NCI-H1105 (cell line): ENCODE results near the gene NKRF.
A peak's percentile ranks its signal among the peaks of the same experiment; 100 is the strongest.
"Not testable (repeated sequence)": the region's sequence is repeated elsewhere in the genome, so short reads cannot be mapped to it uniquely, and the experiment has no call there.

Experiments
- DNase-seq: peaks from one replicate; lab custom pipeline; 2025; lab: John Stamatoyannopoulos, UW

Gene NKRF

DNA sequence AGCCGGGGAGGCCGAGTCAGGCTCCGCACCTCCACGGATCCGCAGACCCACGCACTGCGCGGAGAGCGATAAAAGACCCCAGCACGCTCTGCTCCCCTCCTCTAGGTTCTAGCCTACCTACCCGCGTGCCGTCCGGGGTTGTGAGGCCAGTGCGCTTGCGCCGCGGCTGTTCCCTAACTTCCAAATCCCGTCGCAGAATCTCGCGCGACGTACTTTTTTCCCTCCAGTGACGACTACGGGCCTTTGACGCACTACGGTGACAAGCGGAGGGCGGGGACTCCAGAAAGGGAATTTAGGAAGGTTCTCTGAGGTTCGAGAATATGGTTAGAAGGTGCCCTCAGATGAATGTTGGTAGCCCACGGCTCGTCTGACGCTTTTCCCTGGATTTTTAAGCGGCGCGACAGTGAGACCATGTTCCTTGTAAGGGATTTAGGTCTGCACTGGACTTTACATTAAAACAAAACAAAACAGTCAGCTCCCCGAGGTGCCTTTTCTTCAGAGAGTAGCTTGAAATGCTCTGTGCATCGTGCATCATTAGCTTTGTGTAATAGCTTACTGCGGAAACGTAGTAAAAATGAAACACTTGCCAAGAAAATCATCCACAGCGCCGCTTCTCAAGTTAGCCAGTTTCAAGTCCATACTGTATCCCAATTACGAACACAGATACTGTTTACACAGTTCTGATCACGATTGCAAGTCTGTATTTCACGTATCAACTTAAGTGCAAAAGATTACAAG lies at the start of gene NKRF:
Gene NKRF, minus strand, starts transcription at position 145 of the 738 bp plus-strand sequence.
- DNase-seq: peak; percentile 82

DNA sequence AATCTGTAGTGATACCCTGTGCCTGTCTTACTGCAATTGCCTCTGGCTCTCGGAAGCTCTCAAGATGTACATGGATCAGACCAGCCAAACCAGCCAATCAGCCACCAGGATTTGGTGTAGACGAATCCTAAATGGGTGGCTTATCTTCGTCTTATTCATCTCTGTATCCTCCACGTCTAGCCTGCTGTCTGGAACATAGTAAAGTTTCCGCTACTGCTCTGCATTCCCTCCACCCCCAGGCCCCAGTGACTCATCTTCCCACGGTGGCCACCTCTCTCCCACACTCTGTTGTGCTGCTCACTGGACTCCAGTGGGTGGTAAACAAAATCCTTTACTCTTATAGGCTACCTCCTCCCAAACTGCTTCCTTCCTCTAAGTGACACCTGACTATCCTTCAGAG lies 48.9 kb upstream of the NKRF start:
- no peak for DNase-seq

DNA sequence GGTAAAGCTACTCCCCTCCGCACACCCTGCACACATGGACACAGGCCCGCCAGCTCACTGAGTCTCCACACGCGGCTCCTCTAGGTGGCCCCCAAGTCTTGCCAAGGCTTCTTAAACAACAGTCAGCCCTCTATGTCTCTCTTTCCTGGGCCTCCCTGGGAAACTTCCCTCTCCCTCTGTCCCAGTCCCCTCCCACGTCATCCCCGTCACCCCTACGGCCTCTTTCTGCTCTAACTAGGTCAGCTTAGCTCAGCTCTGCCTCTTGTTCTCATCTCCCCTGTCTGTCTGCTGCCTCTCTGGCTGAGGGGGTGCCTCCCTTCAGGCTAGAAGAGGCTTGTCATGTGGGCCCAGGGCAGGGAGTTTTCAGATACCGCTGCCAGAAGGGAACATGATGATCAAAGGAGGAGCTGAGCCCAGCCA lies 47.9 kb upstream of the NKRF start:
- DNase-seq: no peak

DNA sequence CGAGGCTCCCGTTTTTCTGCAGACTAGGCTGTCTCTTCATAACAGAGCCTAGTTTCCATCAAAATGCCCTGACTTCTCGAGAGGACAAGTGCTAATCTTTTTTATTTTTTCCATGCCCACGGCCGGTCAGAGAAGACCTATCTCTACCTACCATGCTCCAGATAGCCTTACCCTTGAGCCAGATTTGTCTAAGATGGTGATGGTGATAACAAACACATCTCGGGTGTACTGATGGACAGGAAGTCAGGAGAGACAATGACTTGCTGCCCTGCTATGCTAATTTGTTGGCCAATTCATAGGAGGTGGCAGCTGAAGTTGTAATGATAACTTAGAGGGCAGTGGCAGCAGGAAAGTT lies 42.2 kb upstream of the NKRF start:
- no peak for DNase-seq

DNA sequence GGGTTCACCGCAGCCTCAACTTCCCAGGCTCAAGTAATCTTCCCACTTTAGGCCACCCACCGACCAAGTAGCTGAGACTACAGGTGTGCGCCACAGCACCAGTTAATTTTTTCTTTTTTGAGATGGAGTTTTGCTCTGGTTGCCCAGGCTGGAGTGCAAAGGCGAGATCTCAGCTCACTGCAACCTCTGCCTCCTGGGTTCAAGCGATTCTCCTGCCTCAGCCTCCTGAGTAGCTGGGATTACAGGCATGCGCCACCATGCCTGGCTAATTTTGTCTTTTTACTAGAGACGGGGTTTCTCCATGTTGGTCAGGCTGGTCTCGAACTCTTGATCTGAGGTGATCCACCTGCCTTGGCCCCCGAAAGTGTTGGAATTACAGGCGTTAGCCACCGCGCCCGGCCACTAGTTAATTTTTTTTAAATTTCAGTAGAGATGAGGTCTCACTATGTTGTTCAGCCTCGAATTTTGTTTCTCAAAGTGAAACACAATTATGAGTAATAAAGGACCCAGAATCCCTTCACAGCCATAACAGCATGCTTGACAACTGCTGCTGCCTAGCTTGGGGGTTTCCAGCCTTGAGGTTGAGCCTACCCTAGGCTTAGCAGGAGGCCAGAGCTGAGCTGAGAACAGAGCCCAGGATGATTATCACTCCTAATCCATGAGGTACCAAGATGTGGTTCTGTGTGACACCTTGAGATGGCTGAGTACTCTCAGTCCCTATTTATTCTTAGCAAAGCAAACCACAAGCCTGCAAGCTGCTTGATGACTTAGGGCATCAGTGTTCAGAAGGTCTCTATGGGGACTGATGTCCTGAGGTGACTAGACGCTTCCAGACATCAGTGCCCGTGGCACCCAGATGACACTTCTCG lies 41.6 kb upstream of the NKRF start:
- DNase-seq: no peak

DNA sequence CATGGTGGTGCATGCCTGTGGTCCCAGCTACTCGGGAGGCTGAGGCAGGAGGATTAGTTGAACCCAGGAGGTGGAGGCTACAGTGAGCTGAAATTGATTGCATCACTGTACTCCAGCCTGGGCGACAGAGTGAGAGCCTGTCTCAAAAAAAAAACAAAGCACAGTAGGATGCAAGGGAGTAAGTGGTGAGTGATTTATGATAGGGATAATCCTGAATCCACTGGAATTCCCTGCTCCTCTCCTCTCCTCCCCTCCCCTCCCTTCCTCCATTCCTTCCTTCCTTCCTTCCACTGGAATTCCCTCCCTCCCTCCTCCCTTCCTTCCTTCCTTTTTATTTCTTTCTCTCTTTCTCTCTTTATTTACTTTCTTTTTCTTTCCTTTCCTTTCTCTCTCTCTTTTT lies 40.9 kb upstream of the NKRF start:
- no peak for DNase-seq

DNA sequence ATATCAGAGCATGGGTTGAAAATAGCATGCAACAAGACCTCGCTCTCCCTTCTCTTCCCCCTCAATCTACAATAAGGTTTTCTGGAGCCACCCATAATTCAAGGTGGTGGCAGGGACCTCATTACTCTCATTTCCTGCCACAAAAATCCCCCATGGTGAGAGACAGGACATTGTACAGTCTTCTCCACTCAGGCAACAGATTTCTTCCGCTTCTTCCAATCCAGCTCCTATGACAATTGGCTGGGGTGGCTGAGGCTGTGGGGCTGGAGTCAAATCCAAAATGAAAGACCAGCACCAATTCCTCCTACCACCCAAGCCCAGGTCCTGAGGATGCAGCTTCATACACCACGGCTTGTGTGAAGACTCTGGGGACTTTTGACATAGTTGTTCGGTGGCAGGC lies 40.3 kb upstream of the NKRF start:
- no peak for DNase-seq

DNA sequence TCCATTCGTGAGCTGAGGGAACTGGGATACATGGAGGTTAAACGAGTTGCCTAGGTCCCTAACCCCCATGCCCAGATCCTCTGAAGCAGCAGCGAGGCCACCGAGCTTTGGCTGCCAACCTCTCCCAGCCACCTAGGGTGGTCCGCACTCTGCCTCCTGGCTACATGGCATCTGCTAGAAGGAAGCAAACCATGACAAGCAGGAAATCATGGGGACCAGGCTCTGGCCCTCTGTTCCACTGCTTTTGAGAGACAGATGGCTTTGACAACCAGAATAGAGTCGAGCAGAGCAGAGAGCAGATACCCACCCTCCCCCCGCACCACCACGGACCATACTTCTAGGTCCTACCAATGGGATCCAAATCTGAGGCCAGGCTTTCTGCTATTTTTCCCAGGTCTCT lies 37.5 kb upstream of the NKRF start:
- no peak for DNase-seq

DNA sequence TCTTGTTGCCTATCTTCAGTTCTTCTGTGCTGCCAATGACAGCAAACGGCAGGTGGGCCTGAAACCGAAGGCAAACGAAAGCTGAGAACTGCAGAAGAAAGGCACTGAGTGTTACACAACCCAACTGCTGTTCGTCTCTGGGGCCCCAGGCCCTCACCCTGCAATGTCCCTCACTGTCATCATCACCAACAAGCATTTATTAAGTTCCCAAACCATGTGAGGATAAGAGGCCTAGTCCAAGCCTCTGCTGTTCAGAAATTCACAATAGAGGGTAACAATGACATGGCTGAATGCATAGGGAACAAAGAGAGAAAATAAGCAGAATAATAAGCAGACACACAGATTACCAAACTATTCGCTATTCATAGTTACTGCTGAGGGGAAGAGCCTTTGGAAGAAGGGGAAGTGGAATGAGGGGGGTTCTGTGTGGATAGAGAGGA lies 34.5 kb upstream of the NKRF start:
- no peak for DNase-seq

DNA sequence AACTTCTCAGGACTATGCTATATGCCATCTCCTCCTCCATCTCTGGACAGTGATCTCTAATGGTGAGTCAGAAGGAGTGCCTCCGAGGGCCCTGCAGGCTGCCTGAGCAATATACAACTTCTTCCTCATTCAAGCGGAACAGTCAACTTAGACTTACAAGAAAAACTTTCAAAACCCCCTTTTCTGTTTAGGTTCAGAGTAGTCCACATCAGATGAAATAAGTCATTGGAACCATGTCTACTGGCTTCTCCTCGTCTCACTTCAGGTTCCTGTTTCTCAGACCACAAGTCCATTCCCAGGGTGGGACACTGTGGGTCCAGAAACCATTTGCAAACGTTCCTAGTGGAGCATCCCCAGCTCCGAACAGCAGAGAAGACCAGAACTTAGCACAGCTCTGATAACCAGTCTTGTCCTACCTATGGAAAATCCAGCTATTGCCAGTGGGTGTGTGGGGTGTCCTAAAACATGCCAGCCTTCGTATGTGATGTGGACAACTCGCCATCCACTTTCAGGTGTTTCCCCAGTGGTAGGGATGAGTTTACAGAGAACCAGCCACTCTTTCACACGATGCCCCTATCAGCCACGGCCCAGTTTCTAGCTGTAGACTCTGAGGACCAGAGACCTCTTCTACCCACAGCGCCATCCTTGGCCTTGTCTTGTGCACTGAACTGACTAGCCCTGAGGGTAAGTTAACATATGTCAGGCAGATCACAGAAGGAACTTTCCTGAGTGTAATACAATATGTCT lies 32.7 kb upstream of the NKRF start:
- no peak for DNase-seq

DNA sequence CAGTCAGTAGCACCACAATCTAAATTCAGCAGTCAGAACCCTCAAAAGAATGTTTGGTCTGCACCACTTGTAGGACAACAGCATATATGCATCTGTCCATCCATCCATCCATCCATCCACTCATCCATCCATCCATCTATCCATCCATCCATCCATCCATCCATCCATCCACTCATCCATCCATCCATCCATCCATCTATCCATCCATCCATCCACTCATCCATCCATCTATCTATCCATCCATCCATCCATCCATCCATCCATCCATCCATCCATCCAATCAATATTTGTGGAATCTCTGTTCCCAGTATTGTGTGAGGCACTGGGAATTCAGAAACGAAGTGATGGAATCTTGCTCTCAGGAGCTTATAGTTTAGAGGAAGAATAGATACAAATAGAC lies 31.2 kb upstream of the NKRF start:
- DNase-seq: not testable (repeated sequence)

DNA sequence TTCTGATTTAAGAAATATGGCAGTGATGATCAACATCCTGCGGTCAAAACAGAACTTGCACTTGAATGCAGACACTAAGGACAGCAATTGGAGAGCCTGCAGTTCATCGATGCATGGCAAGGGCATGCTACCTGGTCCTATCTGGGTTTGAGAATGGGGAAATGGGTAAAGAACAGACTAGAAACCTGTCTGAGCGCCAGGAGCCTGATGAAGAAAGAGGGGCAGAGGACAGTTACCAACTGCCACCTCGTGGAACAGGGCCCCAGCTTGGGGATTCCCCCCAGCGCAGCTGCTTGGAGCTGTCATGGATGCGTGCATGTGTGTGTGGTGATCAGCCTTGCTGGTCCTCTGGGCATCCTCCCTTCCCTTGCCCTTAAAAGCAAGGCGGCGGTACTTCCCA lies 30.2 kb upstream of the NKRF start:
- no peak for DNase-seq

DNA sequence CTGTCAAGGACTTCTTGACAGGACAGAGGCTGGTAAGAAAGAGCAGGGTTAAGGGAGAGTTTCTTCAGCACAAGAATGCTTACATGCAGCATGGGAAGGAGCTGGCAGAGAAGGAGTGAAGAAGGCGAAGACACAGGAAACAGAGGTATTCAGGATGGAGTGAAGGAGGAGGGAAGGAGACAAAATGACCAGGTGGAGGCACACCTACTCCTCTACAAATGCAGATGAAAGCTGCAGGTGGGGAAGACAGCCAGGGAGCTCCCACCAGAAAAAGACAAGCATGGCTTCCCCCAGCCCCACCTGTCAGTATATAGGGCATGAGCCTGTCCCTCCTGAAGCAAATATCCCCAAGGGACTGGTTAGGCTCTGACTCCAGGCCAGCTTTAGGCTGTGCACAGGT lies 29.6 kb upstream of the NKRF start:
- DNase-seq: no peak

DNA sequence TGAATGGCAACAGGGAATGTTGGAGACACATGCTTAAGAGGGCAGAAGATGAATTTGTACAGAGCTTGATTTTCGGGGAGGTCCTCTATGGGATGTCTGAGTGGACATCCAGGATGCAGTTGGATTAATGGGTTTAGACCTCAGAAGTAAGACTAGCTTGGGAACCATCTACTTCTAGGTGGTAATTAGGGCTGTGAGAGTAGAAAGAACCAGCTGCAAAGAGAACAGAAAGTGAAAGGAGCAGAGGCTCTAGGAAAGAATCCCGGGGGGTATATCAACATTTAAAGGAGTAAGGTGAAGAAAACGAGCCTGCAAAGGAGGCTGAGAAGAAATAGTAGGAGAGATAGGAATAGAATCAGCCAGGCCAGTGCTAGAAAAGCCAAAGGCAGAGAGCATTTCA lies 29.0 kb upstream of the NKRF start:
- DNase-seq: no peak

DNA sequence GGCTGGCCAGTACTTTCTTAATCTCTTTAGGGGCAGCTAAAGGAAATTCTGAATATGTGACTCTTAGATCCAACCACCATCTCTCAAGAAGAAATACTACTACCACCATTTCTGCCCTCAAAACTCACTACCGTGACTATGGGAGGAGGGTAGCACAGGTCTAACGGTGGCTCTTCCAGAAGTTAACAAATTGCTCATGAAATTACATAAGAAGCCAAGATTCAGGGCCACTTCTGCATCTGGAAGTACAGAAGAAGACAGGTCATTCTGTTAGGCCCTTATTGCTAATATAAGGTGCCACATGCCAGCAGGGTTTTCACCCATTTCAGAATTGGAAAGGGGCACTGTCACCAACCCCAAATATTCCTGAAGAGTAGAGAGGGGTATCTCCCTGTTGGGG lies 19.6 kb upstream of the NKRF start:
- DNase-seq: no peak

DNA sequence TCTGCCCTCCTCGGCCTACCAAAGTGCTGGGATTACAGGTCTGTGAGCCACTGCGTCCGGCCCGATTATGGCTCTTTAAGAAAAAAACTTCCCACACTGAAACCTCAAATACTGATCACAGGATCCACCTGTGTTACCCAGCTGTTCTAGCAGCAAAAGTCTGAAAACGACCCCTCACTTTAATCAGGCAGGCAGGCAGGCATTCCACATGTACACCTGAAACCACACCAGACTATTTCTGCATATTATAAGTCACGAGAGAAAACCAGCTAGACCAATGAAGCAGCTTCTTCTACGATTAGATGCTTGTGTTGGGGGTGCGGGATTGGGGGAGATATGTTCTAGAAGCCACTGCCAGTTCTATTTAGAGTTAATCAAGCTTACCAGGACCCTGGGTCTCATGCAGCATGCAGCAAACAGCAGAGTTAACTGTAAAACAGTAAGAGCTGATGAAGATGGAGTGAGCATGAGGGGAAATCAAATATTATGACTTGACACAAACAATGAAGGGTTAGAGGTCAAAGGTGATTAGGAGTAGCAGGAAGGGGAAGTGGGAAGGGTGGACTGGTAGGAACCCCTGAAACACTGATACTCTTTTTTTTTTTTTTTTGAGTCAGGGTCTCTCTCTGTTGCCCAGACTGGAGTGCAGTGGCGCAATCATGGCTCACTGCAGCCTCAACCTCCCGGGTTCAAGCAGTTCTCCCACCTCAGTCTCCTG lies 18.9 kb upstream of the NKRF start:
- DNase-seq: no peak

DNA sequence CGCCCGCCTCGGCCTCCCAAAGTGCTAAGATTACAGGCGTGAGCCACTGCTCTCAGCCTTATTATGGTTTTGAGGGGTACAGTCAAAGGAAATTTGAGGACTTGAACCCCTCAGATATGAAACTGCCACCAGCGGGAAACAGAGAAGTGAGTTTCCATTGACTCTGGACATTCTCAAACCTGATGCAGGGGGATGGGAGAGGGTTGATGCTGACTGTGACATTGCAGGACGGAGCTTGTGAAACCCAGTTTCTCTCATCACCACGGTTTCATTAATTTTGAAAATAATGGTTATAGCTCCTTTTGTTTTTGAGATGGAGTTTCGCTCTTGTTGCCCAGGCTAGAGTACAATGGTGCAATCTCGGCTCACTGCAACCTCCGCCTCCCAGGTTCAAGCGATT lies 18.2 kb upstream of the NKRF start:
- DNase-seq: no peak

DNA sequence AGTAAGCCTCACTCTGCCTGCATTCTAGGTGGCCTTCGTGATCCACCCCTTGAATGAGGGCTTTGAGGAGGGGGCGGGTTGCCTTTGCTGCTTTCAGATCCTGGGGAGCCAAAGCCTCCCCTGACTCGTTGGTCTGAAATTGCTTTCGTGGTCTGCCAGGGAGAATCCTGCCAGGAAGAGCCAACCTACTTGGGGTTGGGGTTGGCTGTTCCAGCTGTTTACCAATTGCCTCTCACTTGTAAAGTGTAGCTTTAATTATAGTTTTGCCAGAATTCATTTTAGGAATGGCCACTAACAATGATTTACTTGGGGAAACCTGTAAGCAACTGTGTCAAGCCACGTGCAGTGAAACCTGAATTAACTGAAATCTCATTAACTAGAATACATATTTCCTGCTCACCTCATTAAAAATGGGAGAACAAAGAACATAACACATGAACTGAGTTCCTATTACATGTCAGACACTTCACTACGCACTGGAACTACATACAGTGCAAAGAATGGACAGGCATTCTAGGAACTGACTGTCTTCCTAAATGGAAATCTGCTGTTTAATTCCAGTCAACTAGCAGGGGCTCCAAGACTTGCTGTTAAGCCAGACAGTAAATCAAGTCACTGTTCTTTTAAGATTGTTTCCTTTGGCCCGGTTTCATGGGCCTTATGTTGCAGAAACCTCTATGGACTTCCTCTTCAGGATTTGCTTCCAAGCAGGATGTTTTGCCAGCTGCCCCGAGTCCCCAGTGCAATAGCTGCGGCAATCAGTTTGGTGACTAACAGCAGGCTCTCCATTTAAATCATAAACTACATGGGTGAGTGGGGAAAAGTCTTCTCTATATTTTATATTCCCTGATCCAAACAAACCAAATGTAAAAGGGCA lies 16.4 kb upstream of the NKRF start:
- no peak for DNase-seq

DNA sequence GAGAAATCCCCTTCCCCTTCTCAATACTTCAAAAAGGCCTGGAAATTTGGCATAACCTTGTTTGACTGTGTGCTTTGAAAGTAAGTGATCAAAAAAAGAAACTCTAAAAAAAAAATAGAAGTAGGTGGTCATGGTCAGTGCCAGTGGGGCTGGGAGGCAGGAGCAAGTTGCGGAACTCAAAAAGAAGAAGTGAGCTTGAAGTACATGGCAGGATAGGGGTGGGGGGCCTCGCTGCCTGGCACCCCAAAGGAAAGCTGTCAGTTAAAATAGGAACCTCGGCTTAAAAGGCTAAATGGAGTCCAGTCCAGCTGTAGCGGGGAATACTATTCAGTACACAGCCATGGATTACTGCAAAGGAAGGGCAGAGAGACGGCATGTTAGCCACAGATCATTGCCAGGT lies 12.2 kb upstream of the NKRF start:
- no peak for DNase-seq

DNA sequence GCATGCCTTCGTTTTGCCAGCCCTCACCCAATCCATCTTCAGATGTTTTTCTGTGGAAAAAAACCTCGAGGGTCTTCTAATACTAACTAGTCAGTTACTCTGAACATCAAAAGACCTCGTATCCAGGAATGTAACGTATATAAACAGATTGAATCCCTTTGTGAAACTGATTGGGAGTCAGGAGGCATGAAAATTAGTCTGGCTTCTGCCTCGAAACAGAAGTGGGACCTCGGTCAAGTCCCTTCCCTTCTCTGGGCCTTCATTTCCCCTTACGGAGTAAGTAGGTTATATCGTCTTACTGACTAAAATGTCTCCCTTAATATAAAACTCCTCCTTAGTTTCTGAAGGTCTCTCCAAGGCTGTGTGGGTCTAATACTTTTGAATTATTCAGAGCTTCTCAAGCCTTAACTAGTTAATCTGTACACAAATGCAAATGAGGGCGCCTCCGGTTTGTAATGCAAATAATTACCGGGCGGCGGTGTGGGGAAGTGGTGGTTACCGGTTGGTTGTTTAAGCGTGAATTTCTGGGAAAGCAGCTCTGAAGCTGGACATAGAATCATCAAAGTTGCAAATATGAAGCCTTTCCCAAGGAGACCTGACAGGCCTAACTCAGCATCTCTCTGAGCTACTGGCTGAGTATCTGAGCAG lies 11.4 kb upstream of the NKRF start:
- DNase-seq: no peak

DNA sequence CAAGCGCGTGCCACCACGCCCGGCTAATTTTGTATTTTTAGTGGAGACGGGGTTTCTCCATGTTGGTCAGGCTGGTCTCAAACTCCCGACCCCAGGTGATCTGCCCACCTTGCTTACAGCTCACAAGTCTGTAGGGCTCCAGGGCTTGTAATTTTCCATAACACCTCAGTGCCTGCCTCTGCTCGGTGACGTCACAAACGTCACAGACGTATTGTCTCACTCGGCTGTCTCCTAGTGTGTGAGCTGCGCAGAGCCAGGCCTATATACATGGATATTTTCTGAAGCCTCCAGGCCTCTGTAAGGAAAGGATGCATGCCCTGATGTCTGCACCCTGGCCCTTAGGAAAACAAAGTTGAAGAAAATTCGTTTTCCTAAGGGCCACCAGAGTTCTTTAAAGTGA lies 8.6 kb upstream of the NKRF start:
- DNase-seq: no peak
